PC-9 (cell line): Measurements from ENCODE around the gene SLC22A23.

Experiments
- CTCF ChIP-seq: fragments of 200-600 bp; sonication (generic); conservative IDR thresholded peaks from 2 replicates; pipeline ENCODE4 v1.6.1; 2017; ENCODE audit warnings: mixed run types, antibody characterized with exemption, mild to moderate bottlenecking, moderate library complexity
- EZH2 ChIP-seq: fragments of 200-600 bp; sonication (generic); IDR thresholded peaks from 2 replicates; pipeline ENCODE4 v1.8.0; 2017; ENCODE audit warnings: antibody characterized with exemption, low read depth

- TF ChIP-seq CTCF (no peak), EZH2 (no peak)
These were observed 125.4 kb downstream of the SLC22A23 start for GRCh38 chr6:3331494-3331893.
